ENCODE measurements around the gene CD40LG. TPM values are rescaled to one million over a fixed set of nuclear protein-coding genes. Genes with fewer than 3 reads are reported as not detected.

Gene CD40LG
- total RNA-seq = not detected in 2 replicates

GRCh38 chrX:136647677-136648360, at the start of gene CD40LG:
TSS of gene CD40LG (plus strand) at chrX:136648158. CDS start at chrX:136648249, 91 bp downstream.

Other genes with a start within 250 kb of the CD40LG start
- not detected in 2 replicates for gene BRS3, start 160.2 kb upstream of the CD40LG start, total RNA-seq
- 29.1 and 32.9 TPM in 2 replicates for gene HTATSF1, start 150.6 kb upstream of the CD40LG start, total RNA-seq
- not detected in 2 replicates for gene VGLL1, start 115.9 kb upstream of the CD40LG start, total RNA-seq
- gene ARHGEF6, start 132.8 kb downstream of the CD40LG start, total RNA-seq = 5.4 and 10.8 TPM in 2 replicates
- gene RBMX, start 232.6 kb downstream of the CD40LG start, total RNA-seq = 103 and 142 TPM in 2 replicates